GM18858 (cell line): ENCODE results near the gene HOXC9.

Source experiments
- ATAC-seq: cut with Tn5 transposase; IDR thresholded peaks from one replicate; pipeline ENCODE4 v1.9.1; 2021; ENCODE audit not compliant: unreplicated experiment

HOXC9 gene

GRCh38 chr12:53986686-53987483, 13.1 kb upstream of the HOXC9 start:
- ATAC-seq = no peak

DNA sequence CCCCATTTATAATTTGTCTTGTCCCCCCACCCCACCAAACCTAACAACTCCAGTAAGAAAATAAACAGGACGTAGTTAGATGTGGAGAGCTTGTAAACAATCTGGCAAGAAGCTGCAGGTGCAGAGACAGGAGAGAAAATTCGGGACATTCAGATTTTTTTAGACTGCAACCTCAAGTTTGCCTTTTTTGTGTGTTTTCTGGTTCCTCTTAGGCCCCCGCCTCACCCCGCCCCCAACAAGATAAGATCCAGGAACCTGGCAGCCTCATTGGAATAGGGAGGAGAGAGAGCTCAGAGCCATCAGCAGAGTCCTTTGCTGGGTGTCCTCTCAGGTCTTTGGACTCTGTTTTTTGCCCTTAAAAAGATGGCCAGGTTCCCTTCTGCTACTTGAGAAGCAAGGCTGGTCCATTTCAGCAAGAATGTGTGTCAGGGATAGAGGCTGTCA, 12.2 kb upstream of the HOXC9 start:
- ATAC-seq = no peak

GRCh38 chr12:53988541-53989226, 11.3 kb upstream of the HOXC9 start:
- no peak for ATAC-seq

DNA sequence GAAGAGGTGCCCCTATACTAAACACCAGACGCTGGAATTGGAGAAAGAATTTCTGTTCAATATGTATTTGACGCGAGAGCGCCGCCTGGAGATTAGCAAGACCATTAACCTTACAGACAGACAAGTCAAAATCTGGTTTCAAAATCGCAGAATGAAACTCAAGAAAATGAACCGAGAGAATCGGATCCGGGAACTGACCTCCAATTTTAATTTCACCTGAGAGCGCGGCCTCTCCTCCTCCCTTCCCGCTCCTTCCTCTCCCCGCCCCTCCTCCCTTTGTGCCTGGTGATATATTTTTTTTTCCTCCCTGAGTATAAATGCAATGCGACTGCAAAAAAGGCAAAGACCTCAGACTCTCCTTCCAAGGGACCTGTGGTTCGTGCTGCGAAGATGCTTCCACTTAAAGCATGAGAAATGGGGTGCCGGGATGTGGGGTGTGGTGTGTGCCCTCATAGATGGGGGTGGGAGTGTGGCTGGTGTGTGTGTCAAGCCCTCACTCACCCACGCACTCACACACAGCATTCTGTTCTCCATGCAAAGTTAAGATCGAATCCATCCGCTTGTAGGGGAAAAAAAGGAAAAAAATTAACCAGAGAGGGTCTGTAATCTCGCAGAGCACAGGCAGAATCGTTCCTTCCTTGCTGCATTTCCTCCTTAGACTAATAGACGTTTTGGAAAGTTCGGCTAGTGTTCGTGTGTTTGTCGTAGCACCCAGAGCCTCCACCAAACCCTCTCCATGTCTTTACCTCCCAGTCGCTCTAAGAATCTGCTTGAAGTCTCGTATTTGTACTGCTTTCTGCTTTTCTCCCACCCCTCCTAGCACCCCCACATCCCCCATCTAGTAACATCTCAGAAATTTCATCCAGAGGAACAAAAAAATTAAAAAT, 10.5 kb upstream of the HOXC9 start:
- no peak for ATAC-seq

DNA sequence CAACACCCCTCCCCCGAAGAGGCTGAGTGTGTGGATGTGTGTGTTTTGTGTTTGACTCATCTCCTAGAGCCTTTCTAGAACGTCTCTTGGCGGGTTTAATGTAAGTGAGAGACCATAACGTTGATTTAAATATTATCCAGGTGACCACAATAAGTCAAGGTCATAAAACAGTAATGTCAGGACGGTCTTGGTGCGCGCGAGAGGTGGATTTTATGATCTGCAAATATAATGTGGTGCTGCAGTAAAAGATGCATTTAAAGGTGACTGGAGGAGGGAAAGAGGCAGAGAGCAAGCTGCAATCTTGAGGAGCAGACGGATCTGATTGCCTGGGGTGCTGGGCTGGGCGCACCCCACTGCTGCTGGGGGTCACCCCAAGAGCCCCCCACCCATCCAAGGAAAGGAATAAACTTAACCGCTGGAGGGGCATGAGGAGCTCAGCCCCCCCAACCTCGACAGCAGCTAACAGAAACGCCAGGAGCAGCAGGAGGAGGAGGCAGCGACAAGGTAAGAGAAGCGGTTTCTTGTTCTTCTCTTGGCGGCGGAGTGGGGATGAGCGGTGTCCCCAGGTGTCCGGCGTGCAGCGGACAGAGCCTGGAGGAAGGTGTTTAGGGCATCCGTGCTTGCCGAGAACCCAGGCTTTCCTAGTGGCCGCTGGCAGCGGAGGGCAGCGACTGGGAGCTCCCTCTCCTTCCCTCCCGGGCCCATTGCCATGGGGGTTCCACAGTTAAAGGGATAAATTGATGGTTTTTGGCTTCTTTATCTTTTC, 9.5 kb upstream of the HOXC9 start:
- no peak for ATAC-seq

- ATAC-seq = no peak
Measured at GRCh38 chr12:53991077-53991460, 8.9 kb upstream of the HOXC9 start.

GRCh38 chr12:53992377-53992889, 7.5 kb upstream of the HOXC9 start:
- ATAC-seq = no peak

- no peak for ATAC-seq
Measured at GRCh38 chr12:53993162-53994008, 6.6 kb upstream of the HOXC9 start.

GRCh38 chr12:53994009-53994263, 6.0 kb upstream of the HOXC9 start:
- ATAC-seq = no peak

DNA sequence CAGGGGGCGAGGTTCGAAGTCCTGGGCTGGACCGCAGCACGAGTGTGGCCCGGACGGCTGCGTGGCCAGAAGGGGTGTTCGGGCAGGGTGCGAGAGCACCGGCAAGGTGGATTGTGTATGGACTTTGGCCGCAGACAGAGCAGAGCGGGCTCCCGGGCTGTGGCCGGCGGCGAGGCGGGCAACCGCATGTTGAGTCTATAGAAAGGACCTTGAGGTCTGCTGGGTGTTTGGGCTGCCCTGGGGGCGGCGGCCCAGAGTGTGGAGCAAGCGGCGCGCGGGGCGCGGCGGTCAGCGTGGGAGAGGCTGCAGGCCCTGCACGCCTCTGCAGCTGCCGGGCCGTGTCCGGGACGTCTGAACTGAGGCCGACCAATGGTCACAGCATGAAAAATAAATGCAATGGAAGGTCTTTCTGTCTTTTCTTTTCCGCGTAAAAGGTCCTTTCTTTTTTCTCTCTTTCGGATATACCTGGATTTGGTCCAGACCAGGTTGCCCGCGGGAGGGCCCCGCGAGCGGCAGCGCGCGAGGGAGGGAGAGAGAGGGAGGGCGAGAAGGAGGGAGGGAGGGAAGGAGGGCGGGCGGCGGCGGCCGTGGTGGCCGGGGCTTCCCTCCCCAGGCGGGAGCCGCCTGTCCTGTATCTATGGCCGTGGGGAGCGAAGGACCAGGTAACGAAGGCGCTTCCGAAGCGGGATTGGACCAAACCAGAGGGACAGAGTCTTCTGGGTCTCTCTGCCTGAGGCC, 5.5 kb upstream of the HOXC9 start:
- no peak for ATAC-seq

DNA sequence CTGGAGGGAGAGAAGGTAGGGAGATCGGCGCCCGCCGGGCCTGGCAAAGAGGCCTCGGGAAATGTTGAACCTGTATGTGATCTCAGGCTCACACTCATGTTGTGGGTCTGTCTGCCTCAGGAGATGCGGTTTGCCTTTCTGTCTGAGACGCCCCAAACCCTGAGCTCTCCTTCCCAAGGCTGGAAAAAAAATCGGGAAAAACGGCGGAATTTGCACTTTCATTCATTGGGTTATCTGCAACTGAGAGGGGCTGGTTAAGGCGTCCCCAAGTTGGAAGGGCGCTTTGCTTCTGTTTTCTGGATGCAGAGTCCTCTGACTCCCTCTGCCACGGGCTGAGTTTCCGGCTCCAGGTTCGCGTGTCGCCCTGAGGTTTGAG, 5.0 kb upstream of the HOXC9 start:
- no peak for ATAC-seq

- ATAC-seq = no peak
Measured at GRCh38 chr12:53995378-53996239, 4.4 kb upstream of the HOXC9 start.

- no peak for ATAC-seq
Measured at GRCh38 chr12:53996240-53997203, 3.4 kb upstream of the HOXC9 start.

GRCh38 chr12:53997204-53998109, 2.5 kb upstream of the HOXC9 start:
- no peak for ATAC-seq

DNA sequence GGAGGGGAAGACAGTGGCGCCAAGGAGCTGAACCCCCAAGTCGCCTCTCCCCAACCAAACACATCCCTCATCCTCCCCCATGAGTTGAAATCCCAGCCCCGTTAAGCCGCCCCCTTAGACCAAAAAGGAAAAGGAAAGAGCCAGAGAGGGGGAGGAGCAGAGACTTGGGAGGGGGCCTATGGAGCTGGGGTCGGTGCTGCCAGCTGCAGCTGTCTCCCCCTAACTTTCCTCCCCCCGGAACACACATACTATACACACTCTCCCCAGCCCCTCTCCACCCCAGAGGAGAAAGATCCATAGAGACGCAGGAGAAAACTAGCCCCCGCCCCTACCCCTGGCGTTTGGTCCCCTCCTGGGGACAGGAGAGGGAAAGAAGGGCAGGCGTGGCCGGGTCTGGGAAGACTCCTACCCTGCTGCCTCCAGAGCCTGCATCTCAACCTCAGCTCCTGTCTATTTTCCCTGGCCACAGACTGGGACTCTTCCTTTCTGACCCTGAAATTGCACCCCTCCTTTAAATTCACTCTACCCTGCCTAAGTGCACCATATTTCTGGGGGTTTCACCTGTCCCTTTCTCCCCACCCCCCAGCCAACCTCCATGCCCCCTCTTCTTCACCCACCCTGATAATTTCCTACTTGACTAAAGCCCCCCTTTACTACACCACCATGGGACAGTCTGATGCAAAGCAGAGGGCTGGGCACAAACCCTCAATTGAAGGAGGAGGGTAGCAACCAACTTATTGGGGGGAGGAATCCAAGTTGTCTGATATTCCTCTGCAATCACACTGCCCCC, 1.7 kb upstream of the HOXC9 start:
- no peak for ATAC-seq

DNA sequence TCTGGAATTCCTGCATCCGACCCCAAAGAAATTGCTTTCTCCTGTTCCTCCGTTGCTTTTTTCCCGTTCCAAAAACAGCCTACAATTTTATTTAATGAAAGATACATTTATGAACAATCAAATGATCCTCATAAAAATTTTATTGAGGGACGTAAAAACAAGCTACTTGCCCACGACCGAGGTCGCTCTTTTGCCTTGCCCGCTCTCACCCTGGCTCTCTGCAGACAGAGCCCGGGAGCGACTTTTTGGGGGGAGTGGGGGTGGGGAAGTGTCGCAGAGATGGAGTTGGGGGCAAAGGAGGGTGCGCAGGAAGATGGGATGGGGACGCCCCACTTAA, 1.1 kb upstream of the HOXC9 start:
- no peak for ATAC-seq
